ENCODE data around the gene RAB44. TPM values are rescaled to one million over a fixed set of nuclear protein-coding genes. Genes with fewer than 3 reads are reported as not detected.

RAB44 gene
- total RNA-seq, 1 donor from 2014 or later: under 0.01 TPM

DNA sequence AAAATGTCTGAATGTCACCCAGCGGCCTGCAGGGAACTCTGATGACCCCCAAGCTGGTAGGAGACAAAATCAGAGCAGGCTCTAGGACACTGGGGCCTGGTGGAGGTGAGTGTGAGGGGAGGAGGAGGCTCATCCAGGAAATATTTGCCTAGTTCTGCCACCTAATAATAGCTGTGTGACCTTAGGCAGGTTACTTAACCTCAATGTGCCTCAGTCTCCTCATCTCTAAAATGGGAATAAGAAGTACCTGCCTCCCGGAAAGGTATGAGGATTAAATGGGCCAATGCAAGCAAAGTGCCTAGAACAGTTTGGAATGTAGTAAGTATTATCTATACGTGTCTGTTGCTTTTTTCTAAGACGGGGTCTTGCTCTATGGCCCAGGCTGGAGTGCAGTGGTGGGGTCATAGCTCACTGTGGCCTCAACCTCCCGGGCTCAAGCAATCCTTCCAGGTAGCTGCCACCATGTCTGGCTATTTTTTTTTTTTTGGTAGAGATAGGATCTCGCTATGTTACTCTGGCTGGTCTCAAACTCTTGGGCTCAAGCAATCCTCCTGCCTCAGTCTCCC, 60.4 kb downstream of the RAB44 start:
- TF ChIP-seq, protein P1, sequence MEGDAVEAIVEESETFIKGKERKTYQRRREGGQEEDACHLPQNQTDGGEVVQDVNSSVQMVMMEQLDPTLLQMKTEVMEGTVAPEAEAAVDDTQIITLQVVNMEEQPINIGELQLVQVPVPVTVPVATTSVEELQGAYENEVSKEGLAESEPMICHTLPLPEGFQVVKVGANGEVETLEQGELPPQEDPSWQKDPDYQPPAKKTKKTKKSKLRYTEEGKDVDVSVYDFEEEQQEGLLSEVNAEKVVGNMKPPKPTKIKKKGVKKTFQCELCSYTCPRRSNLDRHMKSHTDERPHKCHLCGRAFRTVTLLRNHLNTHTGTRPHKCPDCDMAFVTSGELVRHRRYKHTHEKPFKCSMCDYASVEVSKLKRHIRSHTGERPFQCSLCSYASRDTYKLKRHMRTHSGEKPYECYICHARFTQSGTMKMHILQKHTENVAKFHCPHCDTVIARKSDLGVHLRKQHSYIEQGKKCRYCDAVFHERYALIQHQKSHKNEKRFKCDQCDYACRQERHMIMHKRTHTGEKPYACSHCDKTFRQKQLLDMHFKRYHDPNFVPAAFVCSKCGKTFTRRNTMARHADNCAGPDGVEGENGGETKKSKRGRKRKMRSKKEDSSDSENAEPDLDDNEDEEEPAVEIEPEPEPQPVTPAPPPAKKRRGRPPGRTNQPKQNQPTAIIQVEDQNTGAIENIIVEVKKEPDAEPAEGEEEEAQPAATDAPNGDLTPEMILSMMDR (IDR thresholded peaks at IDR 0.05; ENCODE audit: insufficient read depth, low read length, severe bottlenecking): no peak
- DNase-seq (ENCODE audit: low read depth) (no peak), FAIRE-seq (no peak)
- no peak overlapping the region for H3K4me3 ChIP-seq (ENCODE audit: low read depth, low read length)
- H3K27me3 ChIP-seq (ENCODE audit: control insufficient read depth, insufficient read depth, low read length): no peaks in the 10 kb centered on the region
- no peaks in the 10 kb centered on the region for H3K36me3 ChIP-seq (ENCODE audit: control insufficient read depth, insufficient read depth, low read length)

- Histone ChIP-seq H3K27me3 (ENCODE audit: control insufficient read depth, insufficient read depth, low read length) (no peaks in the 10 kb centered on the region), H3K36me3 (ENCODE audit: control insufficient read depth, insufficient read depth, low read length) (no peaks in the 10 kb centered on the region), H3K4me3 (ENCODE audit: low read depth, low read length) (no peak overlapping the region)
- TF ChIP-seq, protein P1 (IDR thresholded peaks at IDR 0.05; ENCODE audit: insufficient read depth, low read length, severe bottlenecking): no peak
- FAIRE-seq (no peak), DNase-seq (ENCODE audit: low read depth) (no peak)
These were observed 61.0 kb downstream of the RAB44 start for GRCh38 chr6:36758516-36759147.

GRCh38 chr6:36759148-36759759, 61.6 kb downstream of the RAB44 start:
- Histone ChIP-seq H3K36me3 (ENCODE audit: control insufficient read depth, insufficient read depth, low read length) (no peaks in the 10 kb centered on the region), H3K27me3 (ENCODE audit: control insufficient read depth, insufficient read depth, low read length) (no peaks in the 10 kb centered on the region), H3K4me3 (ENCODE audit: low read depth, low read length) (no peak overlapping the region)
- TF ChIP-seq, protein P1 (IDR thresholded peaks at IDR 0.05; ENCODE audit: insufficient read depth, low read length, severe bottlenecking): peak; percentile 94
- peak; percentile 55 for DNase-seq (ENCODE audit: low read depth)
- FAIRE-seq: no peak

- no peaks in the 10 kb centered on the region for H3K27me3 ChIP-seq (ENCODE audit: control insufficient read depth, insufficient read depth, low read length)
- H3K36me3 ChIP-seq (ENCODE audit: control insufficient read depth, insufficient read depth, low read length): no peaks in the 10 kb centered on the region
- DNase-seq (ENCODE audit: low read depth) (no peak), FAIRE-seq (no peak)
- H3K4me3 ChIP-seq (ENCODE audit: low read depth, low read length): no peak overlapping the region
- TF ChIP-seq, protein P1 (IDR thresholded peaks at IDR 0.05; ENCODE audit: insufficient read depth, low read length, severe bottlenecking): no peak
These were observed 63.2 kb downstream of the RAB44 start for GRCh38 chr6:36760685-36761435.

GRCh38 chr6:36762123-36762522, 64.5 kb downstream of the RAB44 start:
- DNase-seq (ENCODE audit: low read depth) (no peak), FAIRE-seq (no peak)
- TF ChIP-seq, protein P1 (IDR thresholded peaks at IDR 0.05; ENCODE audit: insufficient read depth, low read length, severe bottlenecking): no peak

More at GRCh38 chr6:36762123-36762522, 64.5 kb downstream of the RAB44 start:
- no peak overlapping the region for H3K4me3 ChIP-seq (ENCODE audit: low read depth, low read length)
- H3K27me3 ChIP-seq (ENCODE audit: control insufficient read depth, insufficient read depth, low read length): no peaks in the 10 kb centered on the region
- H3K36me3 ChIP-seq (ENCODE audit: control insufficient read depth, insufficient read depth, low read length): no peaks in the 10 kb centered on the region
